SKM-1 treated with dmso at 0.1 percent for 144 hours (cell line): ENCODE measurements around the gene TMEM88.

Source experiments
- DNase-seq: peaks from one replicate; lab custom pipeline; 2025; ENCODE audit not compliant: unreplicated experiment; lab: John Stamatoyannopoulos, UW

Gene TMEM88

GRCh38 chr17:7843536-7844291 is 11.2 kb upstream of the TMEM88 start:
- DNase-seq: peak; percentile 67

- peak; percentile 75 for DNase-seq
Observed at GRCh38 chr17:7844292-7845154, 10.3 kb upstream of the TMEM88 start.

- no peak for DNase-seq
Observed at GRCh38 chr17:7845359-7846062, 9.4 kb upstream of the TMEM88 start.

- no peak for DNase-seq
Observed at GRCh38 chr17:7846063-7846735, 8.7 kb upstream of the TMEM88 start.

GRCh38 chr17:7846765-7847661 is 7.9 kb upstream of the TMEM88 start:
- no peak for DNase-seq

- no peak for DNase-seq
Observed at GRCh38 chr17:7848131-7848579, 6.7 kb upstream of the TMEM88 start.

- DNase-seq: no peak
Observed at GRCh38 chr17:7848739-7849129, 6.1 kb upstream of the TMEM88 start.

- no peak for DNase-seq
Observed at GRCh38 chr17:7849130-7849750, 5.6 kb upstream of the TMEM88 start.

- no peak for DNase-seq
Observed at GRCh38 chr17:7849751-7850504, 4.9 kb upstream of the TMEM88 start.

GRCh38 chr17:7850701-7851437 is 4.0 kb upstream of the TMEM88 start:
- DNase-seq: no peak

GRCh38 chr17:7851438-7852261 is 3.2 kb upstream of the TMEM88 start:
- peak; percentile 47 for DNase-seq

GRCh38 chr17:7852262-7852670 is 2.6 kb upstream of the TMEM88 start:
- no peak for DNase-seq

- no peak for DNase-seq
Observed at GRCh38 chr17:7852919-7853690, 1.8 kb upstream of the TMEM88 start.

- no peak for DNase-seq
Observed at GRCh38 chr17:7853691-7854038, 1.2 kb upstream of the TMEM88 start.

- no peak for DNase-seq
Observed at GRCh38 chr17:7854078-7854777, 638 bp upstream of the TMEM88 start.

- DNase-seq: no peak
Observed at GRCh38 chr17:7855660-7856010, 769 bp downstream of the TMEM88 start.
